Hematopoietic multipotent progenitor cell (in vitro differentiated cells): ENCODE measurements around the gene LIN52. TPM values are rescaled to one million over a fixed set of nuclear protein-coding genes. Genes with fewer than 3 reads are reported as not detected.

Source experiments
- DNase-seq, 3 donors: peaks; one replicate each; pipeline ENCODE4 v3.0.0-alpha.2; 2011 to 2015; ENCODE audit warnings: low read depth in 2 of 3, low spot score in 2 of 3
- total RNA-seq: library from RNA; depleted of rRNA; stranded (reverse); fragments of >200 nt; gene quantifications from one replicate; pipeline ENCODE4 v1.2.3, GENCODE V29; 2012

Gene LIN52
- total RNA-seq, 1 donor = 4.0 TPM

DNA sequence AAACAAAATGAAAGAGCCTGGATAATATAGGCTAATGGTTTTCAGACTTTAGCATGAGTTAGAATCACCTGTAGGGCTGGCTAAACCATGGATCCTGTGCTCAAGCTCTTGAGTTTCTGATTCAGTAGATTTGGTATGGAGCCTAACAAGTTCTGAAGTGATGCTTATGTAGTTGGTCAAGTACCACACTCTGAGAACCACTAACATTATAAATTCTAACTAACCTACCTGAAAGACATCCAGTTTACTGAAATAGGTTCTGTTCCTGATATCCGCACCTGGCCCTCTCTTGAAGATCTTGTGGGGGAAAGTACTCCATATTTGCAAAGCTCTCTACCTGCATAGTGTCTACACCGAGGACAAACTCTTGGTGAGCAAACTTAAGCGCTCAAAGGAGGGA lies 95.1 kb downstream of the LIN52 start:
- DNase-seq = no peak

DNA sequence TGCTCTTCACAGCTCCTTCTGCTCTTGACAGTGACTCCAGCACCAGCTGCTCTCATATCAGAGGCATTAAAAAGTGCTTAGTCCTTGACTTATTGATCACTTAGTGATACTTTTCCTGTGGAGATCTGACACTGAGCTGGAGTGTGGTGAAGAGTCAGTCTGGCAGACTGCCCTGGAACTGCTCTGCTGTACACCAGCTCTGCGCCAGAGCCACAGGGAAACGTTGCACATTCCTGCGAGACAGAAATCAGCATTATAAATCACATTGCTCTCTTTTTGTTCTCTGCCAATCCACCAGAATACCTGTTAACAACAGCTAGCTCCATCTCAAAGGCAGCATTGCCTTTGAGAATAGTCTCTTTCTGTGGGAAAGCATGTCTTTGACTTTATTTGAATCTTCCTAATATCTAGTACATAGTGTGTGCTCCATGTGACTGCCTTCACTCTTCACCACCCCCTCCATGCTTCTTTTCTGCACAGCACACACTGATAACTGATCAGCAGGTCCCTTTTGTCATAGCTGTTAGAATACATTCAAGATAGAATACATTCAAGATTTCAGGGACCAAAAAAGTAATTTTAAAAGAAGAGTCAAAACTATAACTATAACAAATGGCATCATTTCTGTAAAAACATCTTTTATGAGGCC lies 106.3 kb downstream of the LIN52 start:
- DNase-seq = no peak

DNA sequence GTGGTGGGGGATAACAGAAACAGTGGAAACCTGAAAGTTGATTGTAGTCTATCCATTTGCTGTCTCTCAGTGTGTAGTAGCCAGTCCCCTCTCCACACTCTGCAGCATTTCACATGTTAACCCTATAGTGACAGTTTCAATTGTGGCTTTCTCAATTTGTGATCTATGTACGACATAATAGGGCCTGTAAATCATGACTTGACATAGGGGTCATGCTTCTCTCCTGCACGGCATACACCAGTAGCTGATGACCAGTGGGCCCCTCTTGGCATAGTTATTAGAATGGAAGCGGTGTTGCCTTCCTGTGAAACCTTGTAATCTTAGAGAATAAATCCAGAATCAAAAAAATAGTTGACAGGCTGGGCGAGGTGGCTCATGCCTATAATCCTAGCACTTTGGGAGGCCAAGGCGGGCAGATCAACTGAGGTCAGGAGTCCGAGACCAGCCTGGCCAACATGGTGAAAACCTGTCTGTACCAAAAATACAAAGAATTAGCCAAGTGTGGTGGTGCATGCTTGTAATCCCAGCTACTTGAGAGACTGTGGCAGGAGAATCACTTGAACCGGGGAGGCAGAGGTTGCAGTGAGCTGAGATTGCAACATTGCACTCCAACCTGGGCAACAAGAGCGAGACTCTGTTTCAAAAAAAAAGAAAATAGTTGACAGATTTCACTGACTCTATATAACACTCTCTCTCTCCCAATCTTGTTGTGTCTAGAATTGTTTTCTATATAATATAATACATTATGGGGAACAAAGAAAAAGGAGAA lies 109.9 kb downstream of the LIN52 start:
- DNase-seq = no peak

DNA sequence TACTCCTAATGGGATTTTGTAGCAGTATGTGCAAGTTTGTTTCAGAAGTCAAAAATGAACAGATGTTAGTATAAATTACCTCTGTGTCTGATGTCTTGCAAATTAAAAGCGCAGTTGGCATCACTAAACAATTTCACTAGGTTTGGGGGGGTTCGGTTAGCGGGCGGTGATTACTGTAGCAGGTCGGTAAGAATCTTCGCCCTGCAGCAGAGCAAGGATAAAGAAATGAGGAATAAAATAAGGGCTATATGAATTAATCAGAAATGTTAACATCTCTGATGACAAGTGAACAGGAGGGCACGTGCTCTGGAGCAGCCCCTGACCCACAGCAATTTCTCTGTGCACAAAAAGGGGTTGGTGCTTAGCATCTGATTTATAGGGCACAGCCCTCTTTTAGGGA lies 110.9 kb downstream of the LIN52 start:
- no peak for DNase-seq

DNA sequence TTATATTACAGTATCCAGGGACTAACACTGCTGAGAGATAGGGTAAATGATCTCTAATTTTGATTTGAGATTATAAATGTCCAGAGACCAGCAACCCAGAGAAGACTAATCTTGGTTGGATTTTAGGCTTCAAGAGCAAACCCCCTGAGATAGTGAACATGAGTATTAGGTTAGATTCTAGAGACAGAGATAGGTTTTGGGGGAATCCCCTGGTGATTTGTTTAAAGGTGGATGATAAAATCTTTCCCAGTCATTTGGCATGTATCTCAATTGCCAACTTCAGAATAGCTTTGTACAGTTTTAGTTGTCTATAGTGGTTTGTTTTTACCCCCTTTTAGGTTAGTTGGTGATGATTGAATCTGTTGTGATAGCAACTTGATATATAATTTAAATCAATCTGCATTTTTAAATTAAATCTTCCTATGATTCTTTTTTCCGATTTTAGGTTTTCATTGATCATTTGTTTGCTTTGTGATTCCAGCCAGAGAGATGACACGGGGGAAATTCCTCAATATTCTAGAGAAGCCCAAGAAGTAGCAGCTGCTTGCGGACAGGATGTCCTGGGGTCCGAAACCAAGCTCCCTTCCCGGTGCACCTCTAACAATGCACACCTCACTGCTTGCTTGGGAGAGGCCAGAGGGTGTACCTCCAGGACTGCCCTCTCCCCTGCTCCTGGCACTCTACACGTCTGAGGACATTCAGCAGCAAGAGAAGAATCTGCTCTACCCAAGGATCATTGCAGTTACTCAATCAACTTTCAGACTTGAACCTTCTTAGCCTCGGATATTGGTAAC lies 113.9 kb downstream of the LIN52 start:
- no peak for DNase-seq

DNA sequence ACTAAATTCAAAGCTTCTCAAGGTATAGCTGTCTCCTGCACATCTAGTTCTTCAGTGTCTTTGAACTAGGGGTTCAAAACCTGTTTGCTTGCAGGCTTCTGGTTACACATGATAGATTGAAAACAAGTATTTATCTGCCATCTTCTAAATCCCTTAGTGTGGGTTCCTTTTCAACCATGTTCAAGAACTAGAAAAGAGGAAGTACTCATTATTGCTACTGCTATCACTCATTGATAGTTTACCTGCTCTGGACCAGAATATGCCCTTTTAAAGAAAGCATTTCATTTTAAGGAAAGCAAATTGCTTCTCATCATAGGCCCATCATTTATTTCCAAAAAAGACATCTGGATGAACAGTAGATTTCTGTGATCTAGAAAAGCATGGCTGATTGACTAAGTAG lies 117.4 kb downstream of the LIN52 start:
- no peak for DNase-seq

DNA sequence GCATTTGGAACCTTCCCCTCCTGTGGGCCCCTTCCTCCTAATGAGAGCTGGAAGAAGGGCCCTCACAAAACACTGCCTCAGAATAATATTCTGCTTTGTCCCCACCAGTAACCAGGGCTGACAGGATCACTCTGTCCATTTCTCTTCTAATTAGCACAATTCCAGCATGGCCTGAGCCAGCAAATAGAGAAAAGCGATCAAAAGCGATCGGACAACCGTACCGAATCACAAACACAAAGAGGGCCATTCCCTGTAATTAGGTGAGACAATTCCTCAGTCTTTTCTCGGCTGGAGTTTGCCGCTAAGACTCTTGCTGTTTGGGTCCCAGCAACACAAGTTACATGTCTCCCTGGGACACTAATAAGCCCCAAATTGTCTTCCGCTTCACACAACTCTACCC lies 118.9 kb downstream of the LIN52 start:
- DNase-seq = no peak

DNA sequence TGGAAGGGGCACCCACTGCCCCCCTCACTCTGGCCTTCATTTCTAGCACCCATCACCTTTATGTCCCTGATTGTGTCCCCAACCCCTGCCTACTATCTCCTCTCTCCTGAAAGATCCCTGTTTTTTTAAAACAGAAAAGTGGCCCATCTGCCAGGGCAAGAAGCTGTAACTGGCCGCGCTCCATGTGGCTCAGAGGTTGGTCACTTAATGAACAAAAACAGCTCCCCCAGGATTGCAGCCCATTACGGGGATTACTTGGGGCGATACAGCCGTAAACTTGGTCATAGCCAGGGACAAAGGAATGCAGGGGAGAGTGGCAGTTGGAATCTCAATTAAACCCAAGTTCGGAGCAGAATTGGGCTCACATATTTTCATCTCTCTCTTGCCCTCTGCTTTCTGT lies 119.7 kb downstream of the LIN52 start:
- no peak for DNase-seq

DNA sequence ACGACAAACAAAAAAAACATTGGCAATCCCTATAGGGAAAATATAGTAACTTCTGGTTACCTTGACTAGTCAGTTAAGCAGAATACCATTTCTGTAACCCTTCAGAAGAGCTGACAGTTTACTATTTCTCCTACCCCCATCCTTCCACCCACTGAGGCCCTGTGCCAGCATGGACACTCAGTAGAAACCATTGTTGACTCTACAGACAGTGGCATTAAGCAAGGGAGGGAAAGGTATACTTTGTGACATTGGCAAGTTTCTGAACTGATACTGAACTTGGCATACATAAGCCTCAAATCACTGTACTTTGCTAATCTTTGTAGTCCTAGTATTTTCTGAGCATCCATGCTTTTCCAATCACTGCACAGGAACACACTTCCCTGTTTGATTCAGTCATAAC lies 121.1 kb downstream of the LIN52 start:
- DNase-seq = no peak

DNA sequence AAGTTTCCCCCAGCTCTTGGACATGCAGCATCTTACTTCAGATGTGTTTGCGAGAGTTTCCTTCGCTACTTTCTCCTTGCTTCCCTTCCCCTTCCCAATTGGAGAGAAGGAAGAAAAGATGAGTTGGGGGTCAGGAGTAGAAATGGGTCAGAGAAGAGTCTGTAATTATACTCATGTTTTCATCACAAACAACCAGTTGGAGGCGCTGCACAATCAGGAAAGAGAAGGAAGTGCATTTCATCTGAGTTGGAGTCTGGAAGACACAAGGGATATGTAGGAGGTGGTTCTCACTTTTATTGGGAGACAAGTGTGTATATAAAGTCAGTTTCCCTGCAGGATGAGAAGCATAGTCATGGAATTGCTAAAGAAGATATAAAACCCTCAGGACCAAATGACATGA lies 123.2 kb downstream of the LIN52 start:
- peak in 1 of 3 donors; percentile 11 for DNase-seq

DNA sequence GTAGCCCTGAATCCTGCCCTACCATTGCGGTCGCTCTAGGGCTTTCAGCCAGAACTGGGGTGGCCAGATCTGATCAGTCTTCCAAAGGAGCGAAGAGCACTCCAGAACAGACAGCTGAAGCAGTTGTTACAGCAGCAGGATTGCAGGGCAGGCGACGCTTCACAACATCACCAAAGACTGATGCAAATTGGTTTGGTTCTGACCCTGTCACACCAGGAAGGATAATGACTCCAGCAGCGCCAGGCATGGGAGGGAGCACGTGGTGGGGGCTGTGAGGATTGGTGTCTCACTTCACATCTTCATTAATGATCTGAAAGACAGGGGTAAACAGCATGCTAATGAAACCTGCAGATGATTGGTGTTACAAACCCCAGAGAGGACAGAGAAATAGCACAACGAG lies 123.9 kb downstream of the LIN52 start:
- DNase-seq = no peak

DNA sequence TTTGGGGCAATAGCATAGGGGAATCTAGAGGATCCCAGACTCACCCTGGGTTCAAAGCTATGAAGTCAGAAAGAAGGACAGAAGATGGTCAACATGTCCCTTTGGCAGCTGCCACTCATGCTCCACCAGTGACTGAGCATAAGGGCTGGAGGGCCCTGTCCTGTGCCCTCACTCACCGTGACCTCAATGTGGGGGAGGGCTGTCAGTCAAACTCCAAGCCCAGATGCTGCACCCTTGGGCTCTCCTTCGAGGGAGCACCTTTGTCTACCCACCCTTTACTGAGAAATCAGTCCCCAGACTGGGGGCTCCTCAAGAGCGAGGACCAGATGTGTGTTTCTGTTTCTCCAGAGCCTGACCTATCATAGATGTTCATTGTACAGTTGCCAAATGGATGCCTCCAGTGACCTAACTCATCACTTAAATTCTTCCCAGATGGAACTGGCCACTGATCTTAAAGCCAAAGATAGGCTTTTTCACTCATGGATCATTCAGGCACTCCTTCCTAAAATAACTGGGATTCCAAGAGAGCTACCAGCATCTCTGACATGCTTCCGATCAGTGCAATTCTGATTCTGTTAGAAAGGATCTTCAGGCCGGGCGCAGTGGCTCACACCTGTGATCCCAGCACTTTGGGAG lies 127.3 kb downstream of the LIN52 start:
- no peak for DNase-seq

DNA sequence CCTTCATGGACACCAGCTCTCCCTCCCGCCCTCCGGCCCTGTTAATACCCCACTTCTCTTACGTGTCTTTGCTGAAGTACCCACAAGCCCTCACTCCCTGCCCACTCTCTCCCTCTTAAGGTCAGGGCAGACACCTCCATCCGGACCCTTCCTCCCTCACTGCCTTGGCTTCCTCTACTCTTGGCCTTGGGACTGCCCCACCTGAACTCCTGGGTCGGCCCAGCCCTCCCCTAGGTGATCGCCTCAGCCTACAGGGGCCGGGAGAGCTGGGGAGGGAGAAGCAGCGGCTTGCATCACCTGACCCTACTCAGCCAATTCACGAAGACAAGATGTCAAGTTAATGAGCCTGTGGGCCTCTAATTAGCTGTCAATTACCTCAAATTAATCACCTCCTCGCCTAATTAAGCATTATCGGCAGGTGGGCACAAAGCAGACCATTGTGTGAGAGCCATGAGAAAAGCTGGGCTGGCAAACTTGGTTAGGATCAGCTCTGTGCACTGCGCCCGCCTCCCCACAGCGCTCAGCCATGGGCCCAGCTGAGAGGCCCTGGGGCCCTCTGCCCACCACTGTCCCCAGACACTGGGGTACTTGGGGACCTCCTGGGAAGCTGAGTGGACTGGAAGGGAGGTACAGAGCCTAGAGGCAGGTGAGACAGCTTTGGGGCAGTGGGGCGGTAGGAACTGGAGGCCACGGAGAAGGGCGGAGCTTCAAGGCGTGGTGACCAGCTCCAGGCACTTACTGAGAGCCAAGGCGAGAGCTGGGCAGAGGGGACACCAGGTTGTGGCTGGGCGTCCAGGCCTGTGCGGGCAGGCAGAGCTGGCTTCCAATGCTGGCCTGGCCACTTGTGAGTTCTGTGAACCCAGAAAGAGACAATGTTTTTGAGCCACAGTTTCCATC lies 129.4 kb downstream of the LIN52 start:
- DNase-seq = no peak

DNA sequence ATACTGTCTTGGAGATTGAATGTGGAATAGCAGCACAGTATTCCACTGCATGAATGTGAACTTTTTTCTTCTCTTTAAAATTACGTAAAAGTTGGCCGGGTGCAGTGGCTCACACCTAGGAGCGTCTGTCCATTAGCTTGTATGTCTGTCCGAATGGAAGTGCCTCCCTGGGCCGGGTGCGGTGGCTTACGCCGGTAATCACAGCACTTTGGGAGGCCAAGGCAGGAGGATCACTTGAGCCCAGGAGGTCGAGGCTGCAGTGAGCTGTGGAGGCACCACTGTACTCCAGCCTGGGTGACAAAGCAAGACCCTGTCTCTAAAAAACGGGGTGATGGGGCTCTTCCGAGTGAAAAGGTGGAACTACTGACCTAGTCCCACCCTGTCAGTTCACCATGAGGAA lies 131.9 kb downstream of the LIN52 start:
- no peak for DNase-seq

DNA sequence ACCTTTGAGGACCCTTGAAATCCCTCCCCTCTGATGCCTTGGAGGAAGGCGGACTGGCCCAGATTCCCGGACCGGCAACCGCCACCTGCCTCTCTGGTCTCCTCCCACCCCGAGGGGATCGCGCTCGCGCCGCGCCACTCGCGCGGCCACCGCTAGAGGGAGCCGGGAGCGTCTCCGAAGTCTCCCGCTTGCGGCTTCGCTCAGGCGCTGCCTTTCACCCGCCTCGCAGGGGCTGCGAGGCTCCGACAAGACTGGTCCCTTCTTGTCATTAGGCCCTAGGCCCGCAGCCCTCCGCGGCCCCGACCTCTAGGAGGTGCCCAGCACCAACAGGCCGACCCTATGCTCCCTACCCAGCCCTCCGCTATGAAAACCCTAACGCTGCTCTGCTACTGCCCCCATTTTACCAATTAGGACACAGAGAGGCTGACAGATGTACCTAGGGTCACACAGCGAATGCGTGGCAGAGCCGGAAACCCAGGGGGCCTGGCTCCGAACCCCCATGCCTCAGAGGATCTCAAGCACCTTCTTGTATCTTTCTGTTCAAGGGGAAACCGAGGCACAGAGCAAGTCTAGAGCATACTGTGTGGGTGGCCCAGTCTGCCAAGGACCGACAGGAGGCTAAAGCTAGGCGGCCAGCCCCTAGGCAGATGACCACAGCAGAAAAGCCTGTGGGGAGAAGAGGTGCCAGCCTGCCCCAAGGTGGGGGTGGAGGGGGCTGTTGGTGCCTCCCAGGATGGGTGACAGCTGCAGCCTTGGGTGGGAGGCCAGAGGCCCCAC lies 133.1 kb downstream of the LIN52 start:
- peak; percentile 54 to 77 (median 72) for DNase-seq

DNA sequence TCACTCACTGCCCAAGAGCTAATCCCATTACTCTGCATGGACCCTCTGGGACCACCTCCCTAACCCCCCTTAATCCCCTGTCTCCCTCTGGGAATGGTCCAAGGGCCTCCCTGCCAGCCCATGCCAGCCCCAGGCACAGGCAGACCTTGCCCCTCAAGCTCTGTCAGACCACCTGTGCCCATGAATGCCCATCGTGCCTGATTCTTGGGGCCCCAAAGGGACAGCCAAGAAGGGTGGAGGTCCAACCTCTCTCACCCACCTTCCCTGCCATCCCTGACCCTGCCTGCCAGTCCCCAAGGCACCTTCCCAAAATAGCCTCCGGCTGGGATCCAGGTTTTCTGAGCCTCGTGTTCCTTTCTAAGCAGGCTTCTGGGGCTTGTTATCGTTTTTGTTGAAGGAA lies 133.7 kb downstream of the LIN52 start:
- DNase-seq = no peak

DNA sequence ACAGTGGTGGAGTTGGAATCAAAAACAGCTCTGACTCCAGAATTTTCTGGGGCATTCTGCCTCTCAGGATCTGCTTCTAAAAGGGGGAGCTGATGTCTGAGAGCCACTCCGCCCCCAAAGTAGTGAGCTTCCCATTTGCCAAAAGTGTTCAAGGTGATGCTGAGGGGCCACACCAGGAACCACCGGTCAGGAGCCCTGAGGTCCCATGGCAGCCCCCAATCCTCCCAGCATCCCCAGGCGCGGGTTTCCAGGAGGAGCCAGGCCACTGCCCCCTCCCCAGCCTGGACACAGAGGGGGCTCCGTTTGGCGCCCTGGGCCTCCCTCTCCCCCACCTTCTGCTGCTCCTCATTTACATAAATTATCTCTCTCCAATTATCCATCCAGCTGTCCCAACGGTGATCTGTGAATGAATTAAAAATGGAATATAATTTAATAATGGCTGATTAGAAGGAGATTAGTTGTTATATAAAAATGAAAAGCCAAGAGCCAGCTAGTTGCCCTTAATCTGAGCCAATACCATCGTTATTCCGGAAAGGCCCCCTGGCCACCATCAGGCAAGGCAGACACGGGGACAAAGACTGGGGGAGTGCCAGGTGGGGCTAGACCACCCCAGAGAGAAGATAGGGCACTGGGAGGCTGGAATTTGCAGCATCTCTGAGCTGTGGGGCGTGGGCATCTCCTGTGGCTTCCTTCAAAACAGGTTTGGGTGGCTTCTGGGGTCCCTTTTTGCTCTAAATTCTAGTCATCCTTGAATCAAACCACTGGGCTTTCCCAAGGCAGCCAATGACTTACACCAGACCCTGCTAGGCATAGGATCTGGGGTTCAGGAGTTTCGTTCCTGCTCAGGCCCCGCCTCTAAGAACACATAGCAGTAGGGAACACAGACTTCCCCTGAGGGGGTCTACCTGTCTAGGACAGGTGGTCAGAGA lies 134.8 kb downstream of the LIN52 start:
- DNase-seq = no peak

DNA sequence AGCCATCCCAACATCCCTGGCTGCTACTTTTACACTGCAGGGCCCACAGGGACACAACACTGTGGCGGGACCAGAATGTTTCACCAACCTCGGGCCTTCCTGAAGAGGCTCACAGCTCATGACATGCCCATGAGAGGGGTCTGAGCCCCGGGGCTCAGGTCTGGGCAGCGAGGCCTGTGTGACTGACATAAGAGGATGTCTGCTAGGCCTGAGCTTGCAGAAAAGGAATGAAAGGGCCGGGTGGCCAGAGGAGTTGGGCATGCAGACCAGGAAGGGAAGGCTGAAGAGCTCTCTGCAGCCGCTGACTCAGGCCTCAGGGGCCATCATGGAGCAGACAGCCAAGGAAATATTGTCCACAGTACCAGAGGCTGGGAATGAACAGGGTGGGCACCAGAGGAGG lies 136.2 kb downstream of the LIN52 start:
- DNase-seq = no peak
